Vagina (tissue), 2 donors: ENCODE data around the gene JPH4.
"Not testable (repeated sequence)": the region's sequence is repeated elsewhere in the genome, so short reads cannot be mapped to it uniquely, and the experiment has no call there.

Experiments
- CTCF ChIP-seq, 3 experiments: fragments of 450-650 bp in 2 of 3; fragments of 200-600 bp in 1 of 3; sonication (generic) in 1 of 3; IDR thresholded peaks; one replicate each; pipeline ENCODE4 v1.5.1; 2017 to 2019; ENCODE audit warnings: antibody characterized with exemption in 3 of 3, mild to moderate bottlenecking in 2 of 3, moderate library complexity in 2 of 3
- POLR2A ChIP-seq, 2 donors: fragments of 450-650 bp; IDR thresholded peaks; one replicate each; pipeline ENCODE4 v1.6.1; 2017; ENCODE audit warnings: antibody characterized with exemption in 2 of 2, mild to moderate bottlenecking in 2 of 2, moderate library complexity in 2 of 2
- POLR2AphosphoS5 ChIP-seq, 2 donors: sonication (generic); formaldehyde crosslinking; IDR thresholded peaks; one replicate each; pipeline ENCODE4 v1.9.0; 2017; ENCODE audit warnings: antibody characterized with exemption in 2 of 2, mild to moderate bottlenecking in 2 of 2, low read depth in 1 of 2; ENCODE audit not compliant: insufficient read depth in 1 of 2

GRCh38 chr14:23594191-23594590 lies 15.6 kb upstream of the JPH4 start:
- not testable (repeated sequence) for TF ChIP-seq POLR2AphosphoS5 (IDR thresholded peaks at IDR 0.05; ENCODE audit: insufficient read depth in 1 of 2, low read depth in 1 of 2); CTCF (IDR thresholded peaks at IDR 0.05); POLR2A (IDR thresholded peaks at IDR 0.05)
